ENCODE measurements around the gene CACNA1G.

GRCh38 chr17:50549969-50550368, 10.5 kb upstream of the CACNA1G start:
- TF ChIP-seq CTCF (conservative IDR thresholded peaks at IDR 0.05 in 1 of 2, IDR thresholded peaks at IDR 0.05 in 1 of 2; ENCODE audit: low read depth in 1 of 2, low read length in 2 of 2), result no peak
- TF ChIP-seq EZH2 (IDR thresholded peaks at IDR 0.05; ENCODE audit: low read length, missing control alignments), result no peak

All from fibroblast of lung (primary cell).